NCI-H1092 treated with DMSO at 0.1 percent for 48 hours (cell line): ENCODE measurements around the gene IFITM10.

ENCODE experiments used
- DNase-seq: peaks from one replicate; lab custom pipeline; 2025; lab: John Stamatoyannopoulos, UW

Gene IFITM10

DNA sequence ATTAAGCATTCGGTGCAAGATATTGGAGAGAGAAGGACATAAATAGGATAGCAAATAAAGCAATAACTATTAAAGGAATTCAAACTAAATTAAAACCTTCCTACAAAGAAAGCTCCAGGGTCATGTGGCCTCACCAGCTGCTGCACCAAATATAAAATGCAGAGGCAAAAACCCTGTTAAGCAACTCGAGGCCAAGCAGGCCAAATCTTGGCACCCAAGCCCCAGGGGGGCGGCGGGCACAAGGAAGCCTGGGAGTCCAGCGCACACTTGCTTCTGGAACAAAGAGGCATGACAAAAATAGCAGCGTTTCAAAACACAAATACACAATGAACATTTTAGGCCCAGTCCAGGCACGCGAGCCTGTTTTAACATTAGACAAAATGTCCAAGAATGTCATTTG, 32.6 kb downstream of the IFITM10 start:
- DNase-seq: no peak

DNA sequence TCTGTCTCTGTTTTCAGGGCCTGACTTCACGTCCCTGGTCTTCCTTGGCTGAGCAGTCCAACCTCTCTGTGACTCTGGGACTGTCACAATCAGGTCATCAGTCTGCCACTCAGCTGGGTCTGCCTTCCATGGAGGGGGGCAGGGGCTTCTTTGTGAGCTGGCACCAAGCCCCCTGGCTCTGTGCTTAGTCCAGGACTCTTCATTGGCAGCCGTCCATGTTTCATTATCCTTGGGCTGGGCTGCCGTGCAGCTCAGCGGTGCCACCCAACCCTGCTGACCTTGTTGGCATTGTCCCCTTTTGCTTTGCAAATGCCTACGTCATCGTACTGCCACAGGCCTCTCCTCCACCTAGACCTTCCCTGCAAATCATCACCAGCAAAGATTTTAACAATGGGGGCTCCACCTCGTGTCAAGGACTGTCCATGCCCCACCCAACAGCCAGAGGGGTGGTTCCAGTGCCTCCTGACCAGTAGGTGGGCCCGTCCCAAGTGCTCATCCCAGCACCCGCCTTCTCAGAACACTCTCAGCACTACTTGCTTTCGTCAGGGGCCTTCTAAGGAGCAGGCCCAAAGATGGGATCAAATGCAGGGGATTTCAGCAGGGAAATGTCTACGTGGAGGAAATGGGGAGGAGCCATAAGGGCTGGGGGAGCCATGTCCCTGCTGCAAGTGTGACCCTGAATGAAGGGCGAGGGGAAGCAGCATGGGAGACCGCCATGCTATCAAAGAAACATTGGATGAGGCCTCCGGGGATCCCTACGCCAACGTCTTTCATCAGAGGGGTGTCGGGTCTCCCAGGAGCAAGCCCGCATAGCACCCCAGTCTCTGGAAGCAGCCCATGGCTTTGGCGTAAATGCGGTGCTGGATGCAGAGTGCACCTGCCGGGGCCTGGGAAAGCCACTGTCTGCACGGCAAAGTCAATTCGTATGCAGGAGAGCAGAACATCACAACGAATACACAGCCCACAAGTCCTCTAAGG, 35.2 kb downstream of the IFITM10 start:
- DNase-seq: peak; percentile 7

DNA sequence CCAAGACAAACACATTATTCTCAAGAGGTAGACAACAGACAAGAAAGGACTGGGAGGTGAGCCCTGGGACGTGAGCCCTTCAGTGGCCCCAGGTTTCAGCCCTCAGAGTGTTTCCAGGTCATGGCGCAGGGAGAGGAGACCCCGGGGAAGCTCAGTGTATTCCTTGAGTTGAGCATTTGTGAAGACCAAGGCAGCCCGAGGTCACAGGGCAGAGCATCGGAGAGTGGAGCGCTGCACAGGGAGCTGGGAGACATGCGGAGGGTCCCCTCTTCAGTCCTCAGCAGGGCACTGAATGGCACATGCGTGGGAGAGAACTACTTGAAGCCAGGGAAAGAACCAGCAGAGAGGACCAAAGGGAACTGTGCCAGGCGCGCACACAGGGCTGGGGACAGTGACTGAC, 41.7 kb downstream of the IFITM10 start:
- DNase-seq: no peak

DNA sequence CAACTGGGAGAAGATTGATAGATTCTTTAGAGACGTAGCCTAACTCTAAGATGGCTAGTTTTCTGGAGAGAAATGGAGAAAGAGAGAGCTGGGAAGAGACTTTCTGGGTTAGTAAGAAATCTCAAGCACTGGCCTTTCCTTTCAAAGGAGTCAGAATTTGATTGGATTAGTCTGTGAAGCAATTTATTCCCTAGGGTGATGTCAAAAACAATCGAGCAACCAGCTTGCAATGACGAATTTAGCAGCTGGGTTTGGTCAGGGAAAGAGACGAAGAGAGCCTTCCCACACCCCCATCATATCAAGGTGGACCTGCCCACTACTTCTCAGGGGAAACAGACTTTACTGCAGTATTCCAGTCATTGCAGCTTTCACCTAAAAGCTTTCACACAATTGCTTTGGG, 42.6 kb downstream of the IFITM10 start:
- no peak for DNase-seq

DNA sequence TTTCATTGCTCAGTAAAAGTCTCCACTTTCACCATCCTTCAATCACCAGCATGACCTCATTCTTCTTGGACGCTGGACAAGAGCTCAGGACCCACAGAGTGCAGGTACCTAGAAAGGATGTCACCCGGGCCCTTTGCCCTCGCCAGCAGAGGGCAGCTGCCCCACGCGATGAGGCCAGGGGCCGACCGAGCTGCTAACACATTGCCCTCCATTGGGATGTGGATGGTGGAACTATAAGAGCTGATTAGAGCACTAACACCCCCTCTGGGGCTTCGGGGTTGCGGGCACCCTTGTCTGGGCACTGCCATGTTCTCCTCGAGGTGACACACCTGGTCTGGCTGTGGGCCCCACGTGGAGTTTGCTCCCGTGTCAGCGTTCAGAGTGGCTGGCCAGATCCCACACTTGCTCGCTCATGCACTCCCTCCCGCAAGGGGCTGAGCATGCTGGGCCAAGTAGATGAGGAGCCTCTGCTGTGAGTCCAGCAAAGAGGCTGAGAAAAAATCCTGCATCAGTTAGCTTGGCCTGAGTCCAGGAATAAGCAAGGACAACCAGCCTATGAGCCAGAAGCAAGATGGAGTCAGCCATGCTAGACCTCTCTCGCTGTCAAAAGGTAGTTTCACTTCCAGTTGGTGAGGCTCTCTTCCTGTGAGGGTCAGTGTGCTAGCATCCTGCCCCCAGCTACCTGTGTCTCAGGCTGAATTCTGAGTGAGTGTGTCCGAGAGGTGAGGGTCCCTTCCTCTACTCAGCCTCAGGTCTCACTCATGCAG, 43.6 kb downstream of the IFITM10 start:
- DNase-seq: no peak

DNA sequence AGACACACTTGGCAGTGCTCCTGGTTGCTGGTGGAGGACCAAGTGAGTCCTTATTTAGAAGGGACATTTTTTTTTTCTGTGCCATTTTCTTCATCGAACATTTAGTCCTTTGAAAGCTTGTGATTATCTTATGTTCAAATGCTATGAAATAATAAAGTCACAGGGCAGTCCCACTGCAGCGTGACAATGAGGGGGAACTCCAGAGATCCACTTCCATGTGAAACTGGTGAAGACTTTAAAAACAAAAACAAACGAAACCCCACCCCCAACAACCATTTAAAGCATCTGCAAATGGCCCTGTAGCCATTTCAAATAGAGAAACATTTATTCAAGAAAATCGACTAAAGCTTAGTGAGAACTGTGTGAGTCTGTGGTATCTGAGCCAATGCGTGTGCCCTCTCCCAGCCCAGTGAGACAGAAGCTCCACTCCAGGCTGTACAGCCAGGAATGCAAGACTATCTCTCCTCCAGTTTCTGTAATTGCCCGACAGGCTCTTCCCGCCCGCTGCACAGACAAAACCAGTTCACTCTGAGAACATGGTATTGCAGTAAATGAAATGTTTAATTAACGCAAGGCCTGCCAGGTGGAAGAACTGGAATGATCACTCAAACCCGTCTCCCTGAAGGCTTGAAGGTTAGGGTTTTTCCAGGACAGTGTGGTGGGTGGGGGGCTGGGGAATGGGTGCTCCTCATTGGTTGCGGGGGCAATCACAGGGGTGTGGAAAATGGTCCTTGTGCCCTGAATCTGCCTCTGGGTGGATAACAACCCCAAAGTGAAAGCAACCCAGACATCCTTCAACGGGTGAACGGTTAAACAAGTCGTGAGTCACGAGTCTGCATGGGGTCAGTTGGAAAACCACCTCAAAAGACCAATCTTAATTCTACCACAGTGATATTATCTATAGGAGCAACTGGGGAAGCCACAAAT, 45.0 kb downstream of the IFITM10 start:
- no peak for DNase-seq

DNA sequence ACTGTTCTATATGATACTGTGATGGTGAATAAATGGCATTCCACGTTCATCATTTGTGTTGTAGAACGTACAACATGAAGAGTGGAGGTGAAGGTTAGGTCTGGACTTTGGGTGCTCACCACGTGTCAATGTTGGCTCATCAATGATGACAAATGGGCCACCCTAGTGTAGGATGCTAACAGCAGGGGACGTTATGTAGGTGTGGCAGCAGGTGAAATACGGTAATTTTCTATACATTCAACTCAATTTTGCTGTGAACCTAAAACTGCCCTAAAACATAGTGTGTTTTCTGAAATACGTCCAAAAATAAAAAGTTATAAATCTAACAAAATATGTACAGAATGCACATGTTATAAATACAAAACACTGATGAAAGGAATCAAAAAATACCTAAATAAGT, 47.2 kb downstream of the IFITM10 start:
- DNase-seq: no peak

DNA sequence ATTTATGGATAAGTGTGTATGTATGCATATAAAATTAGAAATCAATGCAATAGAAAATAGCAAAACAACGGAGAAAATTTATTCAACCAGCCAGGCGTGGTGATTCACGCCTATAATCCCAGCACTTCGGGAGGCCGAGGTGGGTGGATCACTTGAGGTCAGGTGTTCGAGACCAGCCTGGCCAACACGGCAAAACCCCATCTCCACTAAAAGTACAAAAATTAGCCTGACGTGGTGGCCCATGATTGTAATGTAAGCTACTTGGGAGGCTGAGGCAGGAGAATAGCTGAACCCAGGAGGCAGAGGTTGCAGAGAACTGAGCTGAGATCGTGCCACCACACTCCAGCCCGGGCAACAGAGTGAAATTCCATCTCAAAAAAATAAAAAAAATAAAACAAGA, 47.9 kb downstream of the IFITM10 start:
- DNase-seq: no peak

DNA sequence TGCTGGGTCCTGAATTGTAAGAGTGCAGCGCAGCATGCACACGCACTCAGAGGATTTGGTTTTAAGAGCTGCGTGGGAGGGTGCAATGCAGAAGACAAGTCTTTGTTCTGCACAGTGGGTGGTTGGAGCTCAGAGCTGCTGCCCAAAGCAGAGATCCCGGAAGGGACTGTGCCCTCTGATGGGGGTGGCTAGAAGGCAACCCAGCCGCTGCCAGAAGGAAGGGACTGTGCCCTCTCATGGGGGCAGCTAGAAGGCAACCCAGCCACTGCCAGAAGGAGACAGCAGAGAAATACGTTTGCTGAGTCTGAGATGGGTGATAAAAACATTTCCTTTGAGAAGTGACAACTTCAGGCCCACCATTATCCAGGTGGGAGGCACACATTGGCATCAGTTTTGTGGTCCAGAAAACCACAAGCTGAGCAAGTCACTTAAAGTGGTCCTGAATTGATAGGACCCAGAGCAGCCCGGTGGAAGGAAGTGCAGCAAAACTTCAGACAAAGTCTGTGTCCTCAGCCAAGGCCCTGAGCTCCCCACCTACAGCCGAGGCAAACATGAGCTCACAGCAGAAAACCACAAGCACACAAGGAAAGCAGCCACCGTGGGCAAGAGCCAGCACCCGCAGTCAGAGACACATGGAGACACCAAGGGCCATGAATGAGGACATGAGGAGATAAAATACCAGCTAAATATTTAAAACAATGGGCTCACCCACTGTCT, 49.1 kb downstream of the IFITM10 start:
- no peak for DNase-seq

DNA sequence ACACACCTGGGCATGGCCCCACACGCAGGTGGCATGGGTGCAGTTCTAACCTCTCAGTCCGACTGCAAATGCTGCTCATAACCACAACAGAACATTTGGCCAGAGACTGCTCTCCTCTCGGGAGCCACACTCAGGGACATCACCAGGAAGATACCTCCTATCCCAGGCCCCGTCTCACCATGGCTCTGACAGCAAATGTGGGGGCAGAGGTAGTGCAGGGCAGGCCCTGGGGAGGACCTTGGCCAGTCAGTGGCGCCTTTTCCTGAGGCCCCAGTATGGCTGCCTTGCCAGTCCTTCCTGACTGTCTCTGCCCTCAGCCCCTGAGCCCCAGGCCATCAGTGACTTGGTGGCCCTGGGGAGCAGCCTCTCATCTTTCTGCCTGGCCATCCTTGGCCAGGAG, 50.6 kb downstream of the IFITM10 start:
- no peak for DNase-seq

DNA sequence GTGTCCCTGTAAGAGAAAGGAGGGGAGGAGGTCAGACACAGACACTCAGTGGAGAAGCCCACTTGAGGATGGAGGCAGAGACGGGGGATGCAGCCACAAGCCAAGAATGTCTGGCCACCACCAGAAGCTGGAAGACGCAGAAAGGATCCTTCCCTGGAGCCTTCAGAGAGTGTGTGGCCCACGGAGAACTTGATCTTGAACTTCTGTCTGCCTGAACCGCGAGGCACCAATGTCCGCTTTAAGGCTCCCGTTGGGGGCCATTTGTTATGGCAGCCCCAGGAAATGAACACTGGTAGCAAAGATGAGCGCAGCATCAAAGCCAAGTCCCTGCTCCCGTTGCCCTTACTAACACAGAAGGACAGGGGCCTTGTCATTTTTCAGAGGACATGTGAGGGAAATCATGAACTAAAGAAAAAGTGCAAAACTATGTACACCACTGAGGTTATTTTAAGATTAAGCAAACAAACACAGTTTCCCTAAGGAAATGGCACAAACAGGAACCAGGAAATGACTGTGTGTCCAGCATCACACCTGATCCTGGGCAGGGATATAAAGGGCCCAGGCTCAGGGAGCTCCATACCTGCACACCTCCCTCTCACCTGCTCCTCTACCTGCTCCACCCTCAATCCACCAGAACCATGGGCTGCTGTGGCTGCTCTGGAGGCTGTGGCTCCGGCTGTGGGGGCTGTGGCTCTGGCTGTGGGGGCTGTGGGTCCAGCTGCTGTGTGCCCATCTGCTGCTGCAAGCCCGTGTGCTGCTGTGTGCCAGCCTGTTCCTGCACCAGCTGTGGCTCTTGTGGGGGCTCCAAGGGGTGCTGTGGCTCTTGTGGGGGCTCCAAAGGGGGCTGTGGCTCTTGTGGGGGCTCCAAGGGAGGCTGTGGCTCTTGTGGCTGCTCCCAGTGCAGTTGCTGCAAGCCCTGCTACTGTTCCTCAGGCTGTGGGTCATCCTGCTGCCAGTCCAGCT, 53.5 kb downstream of the IFITM10 start, which contains the start of gene KRTAP5-6:
Gene KRTAP5-6 (plus strand): TSS at position 588 of the 963 bp plus-strand sequence. CDS start 51 bp downstream, at position 639.
- no peak for DNase-seq

DNA sequence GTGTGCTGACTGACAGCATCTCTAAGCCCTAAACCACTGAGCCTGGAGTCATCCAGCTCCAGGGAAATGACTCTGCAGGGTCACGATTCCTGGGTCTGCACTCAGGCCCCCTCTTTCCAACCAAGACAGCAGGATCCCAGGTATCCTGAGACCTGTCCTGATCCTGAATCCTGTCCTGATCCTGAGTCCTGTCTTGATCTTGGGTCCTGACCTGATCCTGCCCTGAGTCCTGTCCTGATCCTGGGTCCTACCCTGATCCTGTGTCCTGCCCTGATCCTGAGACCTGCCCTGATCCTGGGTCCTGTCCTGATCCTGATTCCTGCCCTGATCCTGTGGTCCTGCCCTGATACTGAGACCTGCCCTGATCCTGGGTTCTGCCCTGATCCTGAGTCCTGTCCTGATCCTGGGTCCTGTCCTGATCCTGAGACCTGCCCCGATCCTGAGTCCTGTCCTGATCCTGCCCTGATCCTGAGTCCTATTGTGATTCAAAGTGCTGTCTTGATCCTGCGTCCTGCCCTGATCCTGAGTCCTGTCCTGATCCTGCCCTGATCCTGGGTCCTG, 54.8 kb downstream of the IFITM10 start:
- DNase-seq: no peak

DNA sequence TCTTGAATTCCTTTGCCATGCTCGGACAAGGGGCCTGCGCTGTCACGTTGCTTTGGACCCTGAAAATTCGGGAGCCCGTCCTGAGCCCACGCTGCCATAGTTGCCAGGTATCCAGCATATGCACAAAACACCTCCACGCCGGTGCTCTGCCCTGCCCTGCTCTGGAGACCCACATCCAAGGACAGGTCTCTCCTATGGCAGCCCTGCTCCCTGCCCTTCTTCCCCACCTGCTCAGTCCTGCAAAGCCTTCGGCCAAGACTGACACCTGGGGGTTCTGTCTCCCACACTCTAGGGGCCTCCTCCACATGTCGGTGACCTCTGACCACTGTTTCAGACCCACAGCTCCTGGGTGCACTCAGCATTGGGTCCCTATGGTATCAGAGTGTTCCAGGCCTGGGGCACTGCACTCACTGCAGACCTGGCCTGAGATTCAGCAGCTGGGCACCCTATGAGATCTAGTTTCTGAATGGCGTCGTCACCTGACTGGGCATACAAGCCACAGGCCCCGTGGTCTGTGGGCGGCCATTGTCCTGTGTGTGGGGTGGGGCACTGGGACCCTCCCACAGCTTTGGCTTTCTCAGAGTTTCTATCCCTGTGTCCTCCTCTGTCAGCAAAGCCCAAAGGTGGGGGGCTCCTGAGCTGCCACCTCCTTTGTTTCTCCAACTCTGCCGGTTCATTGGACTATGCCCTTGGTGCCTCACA, 55.4 kb downstream of the IFITM10 start:
- no peak for DNase-seq

DNA sequence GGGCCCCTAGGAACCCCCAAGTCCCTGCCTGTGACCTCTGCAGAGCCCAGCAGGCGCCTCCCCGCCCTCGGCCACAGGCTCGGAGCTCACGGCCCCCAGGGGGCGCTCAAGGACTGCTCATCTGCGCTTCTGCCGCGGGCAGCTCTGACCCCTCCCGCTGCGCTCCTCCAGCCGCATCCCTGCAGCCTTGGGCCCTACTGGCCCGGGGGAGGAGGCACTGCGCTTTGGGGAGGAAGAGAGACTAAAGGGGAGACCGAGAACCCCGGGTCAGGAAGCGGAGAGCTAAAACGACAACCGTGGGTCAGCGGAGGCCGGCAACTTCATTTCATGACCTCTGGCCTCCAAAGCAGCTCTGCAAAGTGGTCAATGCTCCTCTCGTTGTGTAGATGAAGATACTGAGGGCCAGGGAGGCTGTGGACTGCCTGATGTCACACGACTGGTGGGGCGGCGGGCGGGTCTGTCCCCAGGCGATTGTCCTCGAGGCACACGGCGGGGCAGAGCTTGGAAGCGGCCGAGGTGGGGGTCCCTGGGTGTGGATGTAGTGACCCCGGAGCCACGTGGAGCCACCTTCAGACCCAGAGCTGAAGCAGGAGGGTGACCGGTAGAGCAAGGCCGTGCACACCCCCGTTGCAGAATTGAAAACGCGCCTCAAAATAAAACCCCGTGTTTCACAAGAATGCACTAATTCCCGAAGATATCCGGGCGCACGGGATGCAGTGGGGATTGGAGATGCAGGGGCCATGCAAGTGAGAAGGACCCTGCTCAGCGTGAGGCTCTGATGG, 56.1 kb downstream of the IFITM10 start:
- DNase-seq: peak; percentile 65

DNA sequence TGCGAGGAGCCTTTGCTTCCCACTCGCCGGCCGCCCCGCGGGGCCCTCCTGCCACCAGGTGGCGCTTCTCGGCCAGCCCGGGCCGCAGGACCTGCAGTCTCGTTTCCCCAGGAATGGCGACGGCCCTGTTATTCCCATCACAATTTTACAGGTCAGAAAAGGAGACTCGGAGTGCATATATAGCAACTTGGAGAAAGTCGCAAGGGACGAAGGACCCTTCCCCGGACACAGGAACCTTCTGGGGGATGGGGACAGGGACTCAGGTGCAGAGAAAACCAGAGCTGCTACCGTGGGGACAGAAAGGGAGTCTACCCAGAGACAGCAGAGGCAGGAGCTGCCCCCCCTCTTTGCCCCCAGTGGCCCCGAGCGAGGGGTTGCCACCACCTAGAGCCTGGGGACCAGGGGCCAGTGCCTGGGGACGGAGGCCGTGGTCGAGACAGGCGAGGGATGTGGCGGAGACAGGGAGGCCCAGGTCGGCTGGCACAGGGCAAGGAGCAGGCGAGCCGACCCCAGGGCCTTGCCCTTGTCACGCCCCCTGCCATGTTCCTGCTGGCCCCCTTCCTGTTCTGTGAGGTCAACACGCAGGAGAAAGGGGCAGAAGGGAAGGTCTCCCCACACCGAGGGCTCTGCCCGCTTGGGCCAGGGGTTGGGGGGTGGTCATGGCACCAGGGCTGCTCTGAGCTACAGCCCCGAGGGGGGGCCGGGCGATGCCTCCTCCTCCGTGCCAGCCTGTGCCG, 56.9 kb downstream of the IFITM10 start:
- peak; percentile 70 for DNase-seq

DNA sequence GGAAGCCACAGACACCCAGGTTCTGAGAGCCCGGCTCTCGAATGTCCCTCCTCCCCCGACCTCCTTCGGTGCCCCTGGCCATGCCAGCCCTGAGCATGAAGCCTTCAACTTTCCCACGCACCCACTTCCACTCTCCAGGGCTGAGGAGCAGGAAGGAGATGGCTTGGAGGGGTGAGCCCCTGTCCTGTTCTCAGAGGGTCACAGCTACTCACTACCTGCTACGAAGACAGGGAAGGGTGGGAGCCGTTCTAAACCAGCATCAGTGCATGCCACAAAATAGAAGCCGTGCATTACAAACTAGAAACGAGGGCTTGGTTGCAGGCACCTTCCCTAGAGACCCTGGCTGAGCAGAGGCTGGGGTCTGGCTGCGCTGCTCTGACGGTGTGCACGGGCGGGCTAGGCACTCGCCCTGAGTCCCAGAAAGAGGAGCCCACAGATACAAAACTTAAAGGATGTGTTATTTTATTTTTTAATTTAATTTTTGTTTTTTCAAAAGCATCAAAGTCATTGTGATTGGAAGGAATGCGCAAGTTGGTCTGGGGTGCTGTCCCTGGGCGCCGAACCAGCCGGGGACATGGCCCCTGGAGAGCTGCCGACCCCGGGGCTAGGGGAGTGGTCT, 57.6 kb downstream of the IFITM10 start:
- no peak for DNase-seq
